Neural progenitor cell (in vitro differentiated cells): ENCODE data around the gene C2CD2L. TPM values are rescaled to one million over a fixed set of nuclear protein-coding genes. Genes with fewer than 3 reads are reported as not detected.
A peak's percentile ranks its signal among the peaks of the same experiment; 100 is the strongest.

Source experiments
- DNase-seq: peaks from one replicate; pipeline ENCODE4 v3.0.0-alpha.2; 2016; ENCODE audit warnings: low spot score
- H2AFZ ChIP-seq: fragments of 200-600 bp; sonication (generic); replicated peaks from 2 replicates; pipeline ENCODE4 v1.6.1; 2016; ENCODE audit warnings: antibody characterized with exemption
- H3F3A ChIP-seq: fragments of 200-600 bp; sonication (generic); 2 replicates; pipeline ENCODE4 v1.6.1; 2016; ENCODE audit warnings: antibody characterized with exemption, low read depth
- H3K27ac ChIP-seq: fragments of 200-600 bp; sonication (generic); 2 replicates; pipeline ENCODE4 v1.5.1; 2016; ENCODE audit warnings: mild to moderate bottlenecking
- H3K27me3 ChIP-seq: fragments of 200-600 bp; sonication (generic); 2 replicates; pipeline ENCODE4 v1.6.1; 2016; ENCODE audit warnings: mild to moderate bottlenecking, moderate library complexity
- H3K36me3 ChIP-seq: fragments of 200-600 bp; sonication (generic); 2 replicates; pipeline ENCODE4 v1.5.1; 2016
- H3K4me1 ChIP-seq: fragments of 200-600 bp; sonication (generic); 2 replicates; pipeline ENCODE4 v1.6.1; 2016; ENCODE audit warnings: mixed run types
- H3K4me2 ChIP-seq: fragments of 200-600 bp; sonication (generic); 2 replicates; pipeline ENCODE4 v1.6.1; 2016
- H3K4me3 ChIP-seq: fragments of 200-600 bp; sonication (generic); 2 replicates; pipeline ENCODE4 v1.5.1; 2016
- H3K79me2 ChIP-seq: fragments of 200-600 bp; sonication (generic); 2 replicates; pipeline ENCODE4 v1.6.1; 2016; ENCODE audit warnings: low read depth
- H3K9ac ChIP-seq: fragments of 200-600 bp; sonication (generic); 2 replicates; pipeline ENCODE4 v1.6.1; 2016
- H3K9me3 ChIP-seq: fragments of 200-600 bp; sonication (generic); 2 replicates; pipeline ENCODE4 v1.5.1; 2016; ENCODE audit warnings: low read depth
- H4K20me1 ChIP-seq: fragments of 200-600 bp; sonication (generic); 2 replicates; pipeline ENCODE4 v1.6.1; 2016; ENCODE audit warnings: low read depth
- H3K27ac Mint-ChIP-seq: 3 replicates; pipeline ENCODE4 v1.8.0; 2021; ENCODE audit warnings: mixed read lengths
- H3K27me3 Mint-ChIP-seq: 2 replicates; pipeline ENCODE4 v1.8.0; 2022; ENCODE audit warnings: low read depth, mild to moderate bottlenecking, inconsistent platforms, moderate library complexity, mixed read lengths; ENCODE audit not compliant: insufficient read depth
- H3K36me3 Mint-ChIP-seq: 3 replicates; pipeline ENCODE4 v1.8.0; 2021; ENCODE audit warnings: mixed read lengths
- H3K4me1 Mint-ChIP-seq: 3 replicates; pipeline ENCODE4 v1.8.0; 2021; ENCODE audit warnings: mixed read lengths
- H3K4me3 Mint-ChIP-seq: 3 replicates; pipeline ENCODE4 v1.8.0; 2021; ENCODE audit warnings: mild to moderate bottlenecking, moderate library complexity, mixed read lengths
- H3K9me3 Mint-ChIP-seq: 3 replicates; pipeline ENCODE4 v1.8.0; 2020; ENCODE audit warnings: mixed read lengths
- CTCF ChIP-seq: fragments of 200-600 bp; sonication (generic); IDR thresholded peaks from 2 replicates; pipeline ENCODE4 v1.5.1; 2017; ENCODE audit warnings: antibody characterized with exemption, mild to moderate bottlenecking
- EZH2 ChIP-seq: fragments of 200-600 bp; sonication (generic); IDR thresholded peaks from 2 replicates; pipeline ENCODE4 v1.6.1; 2017; ENCODE audit warnings: antibody characterized with exemption, mild to moderate bottlenecking, moderate library complexity
- EZH2phosphoT487 ChIP-seq: fragments of 200-600 bp; sonication (generic); IDR thresholded peaks from 2 replicates; pipeline ENCODE4 v1.6.1; 2017; ENCODE audit warnings: antibody characterized with exemption
- total RNA-seq: library from RNA; depleted of rRNA; stranded (reverse); fragments of >200 nt; gene quantifications from 2 replicates; pipeline ENCODE4 v1.2.3, GENCODE V29; 2015; ENCODE audit warnings: low replicate concordance

Gene C2CD2L
- total RNA-seq, 1 donor from 2014 or later, result 1.5 TPM

- TF ChIP-seq EZH2, result no peak
- no peak for TF ChIP-seq EZH2phosphoT487
- TF ChIP-seq CTCF, result no peak
- peaks cover 26% of the 10 kb centered on the region for H3K4me1 ChIP-seq
- H3K4me3 Mint-ChIP-seq, result no peak overlapping the region
- DNase-seq, result no peak
- H3F3A ChIP-seq, result peaks cover 52% of the 10 kb centered on the region
- no peaks in the 10 kb centered on the region for H3K36me3 ChIP-seq
- H3K4me3 ChIP-seq, result no peak overlapping the region
- no peak overlapping the region for H3K27ac Mint-ChIP-seq
- H3K9me3 Mint-ChIP-seq, result no peaks in the 10 kb centered on the region
- H3K9me3 ChIP-seq, result no peaks in the 10 kb centered on the region
- no peak overlapping the region for H3K4me2 ChIP-seq
- H3K27me3 ChIP-seq, result no peaks in the 10 kb centered on the region
- H3K4me1 Mint-ChIP-seq, result peaks cover 43% of the 10 kb centered on the region
- no peak overlapping the region for H3K27ac ChIP-seq
- H3K9ac ChIP-seq, result no peak overlapping the region
- no peak overlapping the region for H2AFZ ChIP-seq
- peaks cover 50% of the 10 kb centered on the region for H4K20me1 ChIP-seq
- peaks cover 15% of the 10 kb centered on the region for H3K36me3 Mint-ChIP-seq
- H3K27me3 Mint-ChIP-seq, result peaks cover 8% of the 10 kb centered on the region
- H3K79me2 ChIP-seq, result peaks cover 50% of the 10 kb centered on the region
Measured at GRCh38 chr11:119088406-119088805, 18.7 kb upstream of the C2CD2L start.

- no peaks in the 10 kb centered on the region for H3K9me3 ChIP-seq
- no peak overlapping the region for H3K27ac Mint-ChIP-seq
- DNase-seq, result no peak
- no peak overlapping the region for H3K4me2 ChIP-seq
- no peak overlapping the region for H3K4me3 ChIP-seq
- H3K27ac ChIP-seq, result no peak overlapping the region
- peaks cover 27% of the 10 kb centered on the region for H3K4me1 ChIP-seq
- H3K79me2 ChIP-seq, result peaks cover 59% of the 10 kb centered on the region
- H4K20me1 ChIP-seq, result peaks cover 59% of the 10 kb centered on the region
- H3K4me1 Mint-ChIP-seq, result peaks cover 48% of the 10 kb centered on the region
- no peaks in the 10 kb centered on the region for H3K36me3 ChIP-seq
- H3K27me3 Mint-ChIP-seq, result peaks cover 11% of the 10 kb centered on the region
- H3K4me3 Mint-ChIP-seq, result no peak overlapping the region
- peaks cover 61% of the 10 kb centered on the region for H3F3A ChIP-seq
- H3K9me3 Mint-ChIP-seq, result no peaks in the 10 kb centered on the region
- no peak overlapping the region for H3K9ac ChIP-seq
- TF ChIP-seq CTCF, result no peak
- no peak for TF ChIP-seq EZH2
- TF ChIP-seq EZH2phosphoT487, result no peak
- no peak overlapping the region for H2AFZ ChIP-seq
- H3K36me3 Mint-ChIP-seq, result peaks cover 22% of the 10 kb centered on the region
- H3K27me3 ChIP-seq, result no peaks in the 10 kb centered on the region
Measured at GRCh38 chr11:119089319-119089718, 17.8 kb upstream of the C2CD2L start.

DNA sequence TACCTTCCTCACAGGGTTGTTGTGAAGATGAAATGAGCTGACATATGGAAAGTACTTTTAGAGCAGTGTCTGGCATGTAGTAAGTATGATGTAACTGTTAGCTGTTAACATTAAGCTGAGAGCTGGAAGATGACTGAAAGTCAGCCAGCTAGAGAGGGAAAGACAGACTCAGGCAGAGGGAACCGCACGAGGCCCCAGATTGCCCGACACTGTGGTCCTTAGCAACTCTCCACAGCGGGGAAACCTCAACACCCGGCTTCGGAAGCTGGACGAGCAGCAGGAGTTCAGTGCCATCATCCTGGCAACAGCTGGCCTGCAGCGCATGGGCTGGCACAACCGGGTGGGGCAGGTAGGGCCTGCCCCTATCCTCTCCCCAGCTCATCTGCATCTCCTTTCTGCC lies 16.0 kb upstream of the C2CD2L start:
- Mint-ChIP-seq H3K27me3 (peaks cover 13% of the 10 kb centered on the region), H3K36me3 (peaks cover 22% of the 10 kb centered on the region), H3K4me3 (peak overlapping the region; percentile 61), H3K27ac (no peak overlapping the region), H3K4me1 (peaks cover 41% of the 10 kb centered on the region), H3K9me3 (no peaks in the 10 kb centered on the region)
- peak overlapping the region; percentile 69 for H3K4me3 ChIP-seq
- TF ChIP-seq CTCF, result no peak
- TF ChIP-seq EZH2phosphoT487, result no peak
- no peaks in the 10 kb centered on the region for H3K27me3 ChIP-seq
- H3K4me1 ChIP-seq, result peaks cover 21% of the 10 kb centered on the region
- H3K9me3 ChIP-seq, result no peaks in the 10 kb centered on the region
- no peak for DNase-seq
- H3K79me2 ChIP-seq, result peaks cover 62% of the 10 kb centered on the region
- peak overlapping the region; percentile 41 for H3K27ac ChIP-seq
- no peak overlapping the region for H2AFZ ChIP-seq
- peaks cover 58% of the 10 kb centered on the region for H3F3A ChIP-seq
- peak overlapping the region; percentile 99 for H3K4me2 ChIP-seq
- H3K36me3 ChIP-seq, result no peaks in the 10 kb centered on the region
- peaks cover 54% of the 10 kb centered on the region for H4K20me1 ChIP-seq
- no peak overlapping the region for H3K9ac ChIP-seq
